ENCODE data around the gene RPS3A. TPM values are rescaled to one million over a fixed set of nuclear protein-coding genes. Genes with fewer than 3 reads are reported as not detected.
A peak's percentile ranks its signal among the peaks of the same experiment; 100 is the strongest.
"Not testable (repeated sequence)": the region's sequence is repeated elsewhere in the genome, so short reads cannot be mapped to it uniquely, and the experiment has no call there.

RPS3A gene
- total RNA-seq, 1 donor from 2014 or later, result 1,878 TPM

DNA sequence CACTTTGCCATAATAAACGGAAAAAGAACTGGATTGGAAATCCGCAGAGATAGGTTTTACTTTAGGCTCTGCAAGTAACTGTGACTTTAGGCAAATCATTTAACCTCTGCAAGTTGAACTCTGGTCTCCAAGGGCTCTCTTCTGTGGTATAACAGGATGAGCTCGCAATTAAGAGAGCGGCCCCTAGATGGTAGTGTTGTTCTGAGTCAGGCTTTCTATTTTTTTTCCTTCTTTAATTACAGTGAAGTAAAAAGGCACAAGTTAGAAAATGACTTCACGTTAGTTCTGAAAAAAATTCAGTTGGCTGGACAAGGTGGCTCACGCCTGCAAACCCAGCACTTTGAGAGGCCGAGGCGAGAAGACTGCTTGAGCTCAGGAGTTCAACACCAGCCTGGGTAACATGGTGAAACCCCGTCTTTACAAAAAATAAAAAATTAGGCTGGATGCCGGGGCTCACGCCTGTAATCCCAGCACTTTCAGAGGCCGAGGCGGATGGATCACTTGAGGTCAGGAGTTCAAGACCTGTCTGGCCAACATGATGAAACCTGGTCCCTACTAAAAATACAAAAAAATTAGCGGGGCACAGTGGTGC lies 18.0 kb downstream of the RPS3A start:
- peak; percentile 81 for ATAC-seq

DNA sequence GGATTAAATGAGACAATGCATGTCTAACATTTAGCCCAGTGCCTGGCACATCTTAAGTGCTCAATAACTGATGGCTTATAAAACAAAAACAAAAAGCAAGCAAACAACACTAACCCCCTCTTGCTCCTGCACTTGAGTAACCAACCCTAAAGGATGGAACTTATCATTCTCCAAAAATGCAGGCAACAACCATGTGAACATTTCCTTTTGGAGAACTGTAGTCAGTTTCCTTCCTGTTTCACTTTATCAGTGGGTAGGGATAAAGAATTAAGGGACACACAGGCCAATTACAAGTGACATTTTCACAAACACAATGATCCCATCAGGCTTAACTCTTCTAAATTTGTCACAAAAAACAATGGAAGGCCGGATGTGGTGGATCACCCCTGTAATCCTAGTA lies 30.4 kb downstream of the RPS3A start:
- ATAC-seq, result no peak

DNA sequence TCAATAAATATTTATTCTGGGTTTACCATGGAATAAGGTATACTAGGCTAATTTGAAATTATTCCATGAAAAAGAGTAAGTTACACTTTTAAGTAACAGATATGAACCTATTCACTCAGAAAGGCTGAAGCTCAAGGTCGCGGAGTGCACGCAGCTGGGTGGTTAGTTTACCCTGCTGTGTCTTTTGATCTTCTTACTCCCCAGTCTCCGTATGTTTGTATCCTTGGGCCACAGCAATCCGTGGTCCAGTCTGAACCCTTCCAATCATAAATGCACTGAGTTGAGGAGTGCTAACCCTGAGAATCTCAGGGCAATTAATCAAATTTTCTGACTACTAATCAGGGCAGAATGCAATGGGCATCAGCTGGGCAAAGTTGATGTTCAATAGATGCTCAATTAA lies 33.9 kb downstream of the RPS3A start:
- ATAC-seq, result no peak

DNA sequence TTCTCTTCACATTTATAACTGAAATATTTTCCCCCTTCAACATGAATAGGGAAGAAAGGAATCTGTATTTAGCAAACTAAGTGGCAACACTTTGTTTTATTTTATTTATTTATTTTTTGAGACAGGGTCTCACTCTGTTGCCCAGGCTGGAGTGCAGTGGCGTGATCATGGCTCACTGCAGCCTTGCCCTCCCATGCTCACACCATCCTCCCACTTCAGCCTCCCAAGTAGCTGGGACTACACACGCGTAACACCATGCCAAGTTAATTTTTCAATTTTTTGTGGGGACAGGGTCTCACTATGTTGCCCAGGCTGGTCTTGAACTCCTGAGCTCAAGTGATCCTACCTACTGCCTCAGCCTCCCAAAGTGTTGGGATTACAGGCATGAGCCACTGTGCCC lies 36.6 kb downstream of the RPS3A start:
- ATAC-seq, result not testable (repeated sequence)

DNA sequence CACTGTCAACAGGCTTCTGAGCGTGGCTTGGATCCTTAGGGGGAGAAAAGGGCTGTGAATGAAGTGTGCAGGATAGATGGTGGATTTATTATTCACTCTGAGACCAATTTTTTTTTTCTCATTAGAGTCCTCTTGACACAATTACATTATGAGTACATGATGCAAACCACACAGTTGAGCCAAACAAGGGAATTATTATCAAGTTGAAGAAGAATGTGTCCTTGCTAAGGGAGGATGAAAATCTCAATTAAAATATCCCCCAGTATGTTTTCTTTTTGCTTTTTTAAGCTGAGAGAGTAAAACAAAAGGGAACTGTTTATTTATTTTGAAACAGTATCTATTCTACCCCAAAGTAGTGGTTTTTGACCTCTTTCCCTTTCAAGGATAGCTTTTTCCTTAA lies 40.4 kb downstream of the RPS3A start:
- ATAC-seq, result no peak

DNA sequence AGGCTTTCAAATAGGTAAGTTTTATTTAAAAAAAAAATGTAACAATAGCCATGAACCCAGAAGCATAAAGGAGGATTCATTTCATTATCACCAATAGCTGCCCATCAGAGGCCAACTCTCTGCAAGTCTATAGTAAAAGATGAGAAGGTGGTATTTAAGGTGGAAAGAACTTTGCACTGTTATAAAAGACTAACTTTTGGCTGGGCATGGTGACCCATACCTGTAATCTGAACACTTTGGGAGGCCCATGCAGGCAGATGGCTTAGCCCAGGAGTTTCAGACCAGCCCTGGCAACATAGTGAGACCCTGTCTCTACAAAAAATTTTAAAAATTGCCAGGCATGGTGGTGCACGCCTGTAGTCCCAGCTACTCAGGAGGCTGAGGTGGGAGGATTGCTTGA lies 43.3 kb downstream of the RPS3A start:
- ATAC-seq, result no peak

DNA sequence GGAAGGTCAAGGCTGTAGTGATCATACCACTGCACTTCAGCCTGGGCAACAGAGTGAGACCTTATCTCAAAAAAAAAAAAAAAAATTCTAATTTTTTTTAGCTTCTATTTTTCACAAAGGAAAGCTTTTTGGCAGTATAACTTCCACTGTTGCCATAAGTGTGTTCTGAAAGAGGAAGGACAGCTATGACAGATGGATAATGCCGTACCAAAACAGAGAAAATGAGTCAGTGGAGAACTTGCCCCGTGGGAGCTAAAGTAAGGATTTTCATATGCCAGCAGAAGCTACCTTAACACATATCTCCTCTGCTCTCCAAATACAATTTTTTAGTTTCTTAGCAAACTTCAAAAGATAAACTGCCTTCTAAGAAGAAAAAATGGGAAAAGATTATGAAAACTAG lies 43.7 kb downstream of the RPS3A start:
- no peak for ATAC-seq

DNA sequence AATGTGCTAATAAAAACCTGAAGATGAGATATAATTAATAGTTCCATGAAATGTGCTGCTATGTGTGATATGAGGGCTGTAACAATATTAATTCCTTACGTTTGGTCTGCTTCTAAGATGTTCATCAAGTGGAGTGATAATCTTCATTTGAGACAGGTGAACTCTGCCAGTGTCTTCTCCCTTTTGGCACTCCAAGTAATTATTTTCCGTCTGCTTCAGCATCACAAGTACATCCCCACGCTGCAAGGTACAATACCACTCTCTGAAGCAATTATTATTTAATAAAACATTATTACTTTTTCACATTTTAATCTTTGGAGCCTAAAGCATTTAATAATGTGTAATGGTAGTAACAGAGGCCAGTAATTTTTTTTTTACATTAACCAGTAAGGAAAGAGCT lies 44.4 kb downstream of the RPS3A start:
- ATAC-seq, result no peak

DNA sequence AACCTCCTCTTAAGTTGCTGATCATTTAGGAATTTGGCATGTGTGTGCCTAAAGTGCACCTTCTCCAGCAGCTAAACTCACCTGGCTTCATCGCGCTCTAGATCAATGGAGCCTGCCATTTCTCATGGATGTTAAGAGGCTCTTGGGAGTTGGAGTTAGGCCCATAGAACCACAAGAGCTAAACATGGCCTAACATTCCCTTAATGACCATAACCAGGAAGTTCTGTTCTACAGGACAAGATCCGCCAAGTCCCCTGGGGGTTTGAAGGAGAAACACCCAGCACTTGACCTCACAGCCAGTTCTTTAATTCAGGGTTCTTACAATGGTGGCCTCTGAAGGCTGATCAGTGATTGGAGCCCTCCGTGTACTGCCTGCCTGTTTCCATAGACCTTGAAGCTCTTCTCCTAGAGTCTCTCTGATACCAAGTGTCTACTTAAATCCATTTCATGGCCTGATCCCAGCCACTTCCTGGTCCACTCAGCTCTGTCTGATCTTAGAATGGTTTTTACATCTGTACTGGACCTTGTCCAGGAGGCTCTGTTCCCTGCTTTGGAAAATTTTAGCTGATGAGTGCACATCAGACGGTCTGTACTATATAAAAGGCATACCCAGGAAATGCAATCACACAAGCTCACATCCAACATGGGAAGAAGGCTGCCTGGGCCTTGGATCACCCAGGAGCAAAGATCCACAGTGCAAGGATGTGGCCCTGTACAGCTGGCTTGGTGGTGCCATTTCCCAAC lies 45.1 kb downstream of the RPS3A start:
- ATAC-seq, result no peak

DNA sequence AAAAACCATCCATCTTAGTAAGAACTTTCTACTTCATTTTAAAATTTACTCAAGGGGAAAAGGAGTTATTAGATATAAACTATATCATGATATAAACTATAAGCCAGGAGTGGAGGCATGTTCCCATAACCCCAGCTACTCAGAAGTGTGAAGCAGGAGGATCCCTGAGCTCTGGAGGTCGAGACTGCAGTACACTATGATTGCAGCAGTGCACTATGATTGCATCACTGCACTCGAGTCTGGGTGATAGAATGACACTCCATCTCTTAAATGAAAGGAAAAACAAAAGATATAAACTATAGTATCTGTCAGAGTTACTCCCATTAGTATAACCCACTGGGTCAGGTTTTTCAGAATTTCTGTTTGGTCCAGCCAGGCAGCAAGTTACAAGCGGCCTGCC lies 47.6 kb downstream of the RPS3A start:
- ATAC-seq, result peak; percentile 17

DNA sequence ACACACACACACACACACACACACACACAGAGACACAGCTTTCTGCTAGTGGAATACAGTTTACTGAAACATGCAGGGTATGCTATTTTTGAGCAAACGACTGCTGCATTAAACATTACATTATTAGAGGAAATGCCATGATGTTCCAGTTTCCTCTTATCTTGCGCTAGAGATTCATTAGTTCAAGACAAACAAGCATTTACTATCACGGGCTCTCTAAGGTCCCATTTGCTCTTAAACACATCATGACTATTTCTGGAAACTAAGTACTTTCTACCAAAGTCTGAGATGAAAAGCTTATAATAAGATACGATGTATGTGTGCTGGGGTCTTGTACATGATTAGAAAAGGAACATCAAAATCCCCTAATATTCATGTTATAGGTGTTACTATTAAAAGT lies 48.8 kb downstream of the RPS3A start:
- no peak for ATAC-seq

DNA sequence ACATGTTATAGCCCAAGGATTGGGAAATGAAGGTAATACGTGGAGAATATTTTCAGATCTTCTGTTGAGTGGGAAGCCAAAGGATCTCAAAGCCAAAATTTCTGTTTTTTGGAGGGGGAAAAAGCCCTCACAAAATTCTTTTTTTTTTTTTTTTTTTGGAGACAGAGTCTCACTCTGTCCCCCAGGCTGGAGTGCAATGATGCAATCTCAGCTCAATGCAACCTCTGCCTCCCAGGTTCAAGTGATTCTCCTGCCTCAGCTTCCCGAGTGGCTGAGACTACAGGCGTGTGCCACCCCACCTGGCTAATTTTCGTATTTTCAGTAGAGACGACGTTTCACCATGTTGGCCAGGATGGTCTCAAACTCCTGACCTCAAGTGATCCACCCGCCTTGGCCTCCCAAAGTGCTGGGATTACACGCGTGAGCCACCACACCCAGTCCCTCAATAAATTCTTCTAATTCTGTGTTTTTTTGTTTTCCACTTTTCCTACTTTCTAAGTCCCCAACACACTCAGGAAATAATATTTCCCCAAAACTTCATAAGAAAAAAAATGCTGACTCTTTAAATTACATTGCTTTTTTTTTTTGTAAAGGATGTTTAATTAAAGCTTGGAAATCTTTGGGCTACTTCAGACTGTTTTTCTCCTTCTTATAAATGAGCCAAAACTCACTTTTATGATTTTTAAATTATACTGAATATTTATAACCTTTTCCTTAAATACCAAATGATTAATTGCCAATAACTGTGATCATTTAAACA lies 51.6 kb downstream of the RPS3A start:
- ATAC-seq, result no peak

DNA sequence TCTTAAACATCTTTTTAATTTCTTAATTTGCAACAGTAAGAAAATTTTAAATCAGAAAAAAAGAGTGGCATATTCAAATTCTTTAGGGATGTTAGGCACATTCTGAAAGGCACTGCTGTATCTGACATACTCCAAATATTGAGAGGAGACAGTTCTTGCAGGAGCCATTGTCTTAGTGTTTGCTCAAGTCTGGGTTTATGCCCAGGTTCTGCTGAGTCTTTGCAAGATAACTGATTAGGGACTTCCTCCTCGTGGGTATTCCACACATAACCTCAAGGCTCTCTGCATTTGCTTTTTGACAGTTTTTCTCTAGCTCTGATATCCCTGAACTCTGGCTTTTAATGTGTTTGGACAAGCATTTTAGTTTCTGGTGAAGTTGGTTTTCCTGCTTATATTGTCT lies 52.6 kb downstream of the RPS3A start:
- ATAC-seq, result no peak

DNA sequence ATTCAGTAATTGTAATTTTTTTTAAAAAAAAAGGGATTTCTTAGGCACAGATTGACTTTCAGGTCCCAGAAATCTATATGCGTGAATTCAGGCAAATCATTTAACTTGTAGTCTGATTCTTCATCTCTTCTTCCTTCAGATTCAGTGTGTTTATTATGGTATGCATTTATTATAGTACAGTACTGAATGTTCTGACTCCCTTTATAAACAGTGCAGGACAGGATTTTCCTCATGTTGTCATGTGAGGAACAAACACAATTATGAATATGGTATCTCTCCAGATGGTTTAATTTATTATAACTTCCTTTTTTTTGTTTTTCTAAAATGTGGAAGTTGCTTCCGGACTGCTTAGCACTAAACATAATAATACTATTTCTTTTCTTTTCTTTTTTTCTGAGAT lies 54.2 kb downstream of the RPS3A start:
- ATAC-seq, result no peak

Other genes with a start within 250 kb of the RPS3A start
- 41.1 TPM for gene LRBA, start 84.3 kb upstream of the RPS3A start, total RNA-seq
- gene PRSS48, start 177.5 kb downstream of the RPS3A start, total RNA-seq, result not detected
- 31.6 TPM for gene SH3D19, start 226.0 kb downstream of the RPS3A start, total RNA-seq